H1 (cell line): ENCODE data around the gene HTR4. TPM values are rescaled to one million over a fixed set of nuclear protein-coding genes. Genes with fewer than 3 reads are reported as not detected.

Source experiments
- CTCF ChIA-PET: fragments of 300-600 bp; sonication (Branson Sonifier 250); formaldehyde crosslinking; loops from one replicate; lab custom pipeline; 2021; ENCODE audit not compliant: partially characterized antibody; lab: Charles Lee
- POLR2A ChIA-PET: fragments of 300-600 bp; sonication (Branson Sonifier 250); formaldehyde crosslinking; loops from one replicate; lab custom pipeline; 2021; ENCODE audit warnings: inconsistent platforms; ENCODE audit not compliant: partially characterized antibody; lab: Charles Lee
- DNase-seq, 2 experiments: peaks; one replicate each; pipeline versions ENCODE4 v3.0.0 to v3.0.0-alpha.2; 2010 to 2022; ENCODE audit warnings: low spot score in 2 of 2, low read depth in 1 of 2, mixed read lengths in 1 of 2
- FAIRE-seq: peaks from 2 replicates; lab custom pipeline; 2011; peaks lifted over from hg19 to GRCh38; lab: Jason Lieb, UNC
- H2AFZ ChIP-seq: 2 replicates; pipeline ENCODE4 v1.8.1; 2012; ENCODE audit warnings: low read length, inconsistent platforms
- H2AK5ac ChIP-seq: 2 replicates; pipeline ENCODE4 v1.6.1; 2013; ENCODE audit warnings: low read depth, low read length
- H2BK120ac ChIP-seq: replicated peaks from 2 replicates; pipeline ENCODE3; 2013; ENCODE audit warnings: low read depth, low read length, inconsistent platforms
- H2BK12ac ChIP-seq: 2 replicates; pipeline ENCODE4 v1.6.1; 2013; ENCODE audit warnings: low read depth, low read length
- H2BK15ac ChIP-seq: 2 replicates; pipeline ENCODE4 v1.6.1; 2013; ENCODE audit warnings: low read length
- H2BK20ac ChIP-seq: 2 replicates; pipeline ENCODE4 v1.6.1; 2013; ENCODE audit warnings: low read length
- H2BK5ac ChIP-seq: 2 replicates; pipeline ENCODE4 v1.6.1; 2013; ENCODE audit warnings: low read depth, low read length
- H3K14ac ChIP-seq: 2 replicates; pipeline ENCODE4 v1.6.1; 2013; ENCODE audit warnings: inconsistent platforms; ENCODE audit not compliant: insufficient read length
- H3K18ac ChIP-seq: 2 replicates; pipeline ENCODE4 v1.6.1; 2013; ENCODE audit warnings: low read length; ENCODE audit errors: extremely low read depth
- H3K23ac ChIP-seq: 2 replicates; pipeline ENCODE4 v1.6.1; 2013; ENCODE audit warnings: inconsistent platforms; ENCODE audit not compliant: insufficient read length
- H3K23me2 ChIP-seq: 2 replicates; pipeline ENCODE4 v1.6.1; 2013; ENCODE audit warnings: low read depth, low read length
- H3K27ac ChIP-seq: 2 replicates; pipeline ENCODE4 v1.6.1; 2011; ENCODE audit warnings: low read depth, low read length, inconsistent platforms
- H3K27me3 ChIP-seq, 4 experiments: replicated peaks in 1 of 4; 1 replicate in 1 of 4; 2 replicates in 3 of 4; pipeline versions ENCODE4 v1.6.1 to v1.8.1; 2011 to 2013; ENCODE audit warnings: low read length in 3 of 4, mild to moderate bottlenecking in 3 of 4, inconsistent platforms in 2 of 4, mixed read lengths in 2 of 4, moderate library complexity in 1 of 4; ENCODE audit not compliant: control insufficient read depth in 3 of 4, insufficient read depth in 3 of 4; ENCODE audit errors: extremely low read depth in 1 of 4
- H3K36me3 ChIP-seq, 4 experiments: 2 replicates each; pipeline versions ENCODE4 v1.6.1 to v1.8.1; 2011 to 2013; ENCODE audit warnings: mild to moderate bottlenecking in 4 of 4, low read length in 3 of 4, moderate library complexity in 2 of 4, control low read depth in 1 of 4, inconsistent platforms in 1 of 4; ENCODE audit not compliant: insufficient read depth in 4 of 4, control insufficient read depth in 2 of 4
- H3K4ac ChIP-seq: replicated peaks from 2 replicates; pipeline ENCODE3; 2013; ENCODE audit warnings: low read length, low read depth, mixed read lengths, inconsistent platforms; ENCODE audit not compliant: insufficient read length
- H3K4me1 ChIP-seq, 4 experiments: replicated peaks in 1 of 4; 1 replicate in 1 of 4; 2 replicates in 3 of 4; pipeline versions ENCODE4 v1.6.1 to v1.8.1; 2011 to 2013; ENCODE audit warnings: low read length in 3 of 4, inconsistent platforms in 2 of 4, mixed read lengths in 1 of 4; ENCODE audit not compliant: insufficient read depth in 4 of 4, control insufficient read depth in 3 of 4
- H3K4me2 ChIP-seq, 2 experiments: 2 replicates each; pipeline versions ENCODE4 v1.6.1 to v1.8.1; 2011 to 2013; ENCODE audit warnings: low read depth in 2 of 2, low read length in 2 of 2, control low read depth in 1 of 2, inconsistent platforms in 1 of 2, mild to moderate bottlenecking in 1 of 2; ENCODE audit not compliant: insufficient read depth in 1 of 2
- H3K4me3 ChIP-seq, 4 experiments: fragments of 200-600, 300-600 bp in 1 of 4; sonication (generic), shearing (Covaris generic), sonication (Bioruptor Twin) in 1 of 4; 2 replicates each; pipeline versions ENCODE4 v1.5.1 to v1.8.1; 2011 to 2016; ENCODE audit warnings: low read length in 4 of 4, low read depth in 3 of 4, control low read depth in 2 of 4, inconsistent platforms in 2 of 4, mild to moderate bottlenecking in 2 of 4, mixed read lengths in 1 of 4, moderate library complexity in 1 of 4; ENCODE audit not compliant: insufficient read depth in 2 of 4; ENCODE audit errors: extremely low read depth in 1 of 4
- H3K56ac ChIP-seq: replicated peaks from 2 replicates; pipeline ENCODE3; 2013; ENCODE audit warnings: low read depth, mild to moderate bottlenecking, mixed read lengths, low read length, inconsistent platforms; ENCODE audit not compliant: insufficient read length
- H3K79me1 ChIP-seq: 2 replicates; pipeline ENCODE4 v1.6.1; 2013; ENCODE audit warnings: low read depth, low read length, control low read depth
- H3K79me2 ChIP-seq, 2 experiments: 2 replicates each; pipeline versions ENCODE4 v1.6.1 to v1.8.1; 2012 to 2013; ENCODE audit warnings: low read length in 2 of 2, mild to moderate bottlenecking in 2 of 2, inconsistent platforms in 1 of 2; ENCODE audit not compliant: insufficient read depth in 2 of 2, control insufficient read depth in 1 of 2
- H3K9ac ChIP-seq, 4 experiments: replicated peaks in 1 of 4; 1 replicate in 1 of 4; 2 replicates in 3 of 4; pipeline versions ENCODE4 v1.6.1 to v1.8.1; 2011 to 2013; ENCODE audit warnings: low read depth in 3 of 4, low read length in 3 of 4, control low read depth in 2 of 4, mild to moderate bottlenecking in 2 of 4, moderate library complexity in 2 of 4, inconsistent platforms in 1 of 4; ENCODE audit errors: extremely low read depth in 1 of 4
- H3K9me3 ChIP-seq, 2 experiments: 2 replicates each; pipeline versions ENCODE4 v1.6.1 to v1.8.1; 2012 to 2013; ENCODE audit warnings: mild to moderate bottlenecking in 2 of 2, moderate library complexity in 2 of 2, control low read depth in 1 of 2, inconsistent platforms in 1 of 2, low read depth in 1 of 2, low read length in 1 of 2, mixed read lengths in 1 of 2; ENCODE audit not compliant: insufficient read depth in 2 of 2
- H4K20me1 ChIP-seq, 2 experiments: replicated peaks in 1 of 2; 2 replicates each; pipeline versions ENCODE3 to v1.8.1; 2011 to 2013; ENCODE audit warnings: inconsistent platforms in 2 of 2, low read length in 2 of 2, mild to moderate bottlenecking in 1 of 2; ENCODE audit not compliant: insufficient read depth in 2 of 2, control insufficient read depth in 1 of 2
- H4K5ac ChIP-seq: 2 replicates; pipeline ENCODE4 v1.6.1; 2013; ENCODE audit warnings: low read length, low read depth, mixed read lengths, inconsistent platforms; ENCODE audit not compliant: insufficient read length
- H4K8ac ChIP-seq: 2 replicates; pipeline ENCODE4 v1.8.0; 2013; ENCODE audit warnings: mild to moderate bottlenecking, moderate library complexity, low read length, inconsistent platforms; ENCODE audit not compliant: insufficient read depth; ENCODE audit errors: extremely low read depth
- H4K91ac ChIP-seq: replicated peaks from 2 replicates; pipeline ENCODE3; 2013; ENCODE audit warnings: low read length, mixed read lengths, inconsistent platforms; ENCODE audit not compliant: insufficient read length
- ATF3 ChIP-seq: IDR thresholded peaks from 2 replicates; pipeline ENCODE4 v1.6.1; 2011; ENCODE audit warnings: low read depth, mild to moderate bottlenecking, low read length; ENCODE audit not compliant: insufficient read depth
- CBX8 ChIP-seq: fragments of 300-800, 300-1000 bp; sonication (generic); IDR thresholded peaks from 2 replicates; pipeline ENCODE4 v1.7.1; 2016; ENCODE audit warnings: low read depth, low read length, borderline replicate concordance
- CTBP2 ChIP-seq: IDR thresholded peaks from 2 replicates; pipeline ENCODE4 v1.7.0; 2011; ENCODE audit warnings: borderline replicate concordance, mild to moderate bottlenecking, moderate library complexity, mixed read lengths, low read length; ENCODE audit not compliant: insufficient read depth, insufficient read length
- GTF2F1 ChIP-seq: IDR thresholded peaks from 2 replicates; pipeline ENCODE4 v1.6.1; 2012; ENCODE audit warnings: low read depth, low read length, improper control_type of control experiment, borderline replicate concordance
- HDAC6 ChIP-seq: IDR thresholded peaks from one replicate; pipeline ENCODE4 v1.7.1; 2012; ENCODE audit warnings: low read depth, mild to moderate bottlenecking, inconsistent platforms, low read length, moderate library complexity
- PHF8 ChIP-seq: fragments of 200-600 bp; sonication (generic); conservative IDR thresholded peaks from 2 replicates; pipeline ENCODE4 v1.7.1; 2012; ENCODE audit warnings: low read depth, mild to moderate bottlenecking, inconsistent platforms, low read length, moderate library complexity
- RBBP5 ChIP-seq: IDR thresholded peaks from 2 replicates; pipeline ENCODE4 v1.7.1; 2012; ENCODE audit warnings: low read depth, mild to moderate bottlenecking, inconsistent platforms, low read length, moderate library complexity, borderline replicate concordance
- RFX5 ChIP-seq: IDR thresholded peaks from 2 replicates; pipeline ENCODE4 v1.6.1; 2011; ENCODE audit warnings: low read depth, low read length, improper control_type of control experiment, borderline replicate concordance
- SAP30 ChIP-seq: fragments of 300-600 bp; sonication (generic); IDR thresholded peaks from 2 replicates; pipeline ENCODE4 v1.7.1; 2012; ENCODE audit warnings: low read length, moderate library complexity, mild to moderate bottlenecking, inconsistent platforms; ENCODE audit not compliant: insufficient read depth, insufficient replicate concordance
- SP1 ChIP-seq: IDR thresholded peaks from 2 replicates; pipeline ENCODE4 v1.6.1; 2011; ENCODE audit warnings: low read depth, low read length
- SUZ12 ChIP-seq: fragments of 200-600 bp; sonication (generic); IDR thresholded peaks from 2 replicates; pipeline ENCODE4 v1.6.1; 2012; ENCODE audit warnings: mild to moderate bottlenecking, inconsistent platforms, low read length, moderate library complexity, mixed read lengths
- TCF12 ChIP-seq: IDR thresholded peaks from 2 replicates; pipeline ENCODE4 v1.6.1; 2011; ENCODE audit warnings: low read depth, mild to moderate bottlenecking, low read length
- WGBS, 2 experiments: shearing (Covaris generic) in 1 of 2; methylation state at CpG; one replicate each; pipeline versions ENCODE4 v1.1.6 to v1.1.7; 2013 to 2015; ENCODE audit warnings: low lambda C conversion rate in 2 of 2, mixed read lengths in 2 of 2, inconsistent platforms in 1 of 2, low coverage in 1 of 2, missing lambda C conversion rate in 1 of 2; ENCODE audit not compliant: insufficient replicate concordance in 2 of 2, insufficient coverage in 1 of 2, insufficient read length in 1 of 2; ENCODE audit errors: extremely low coverage in 1 of 2, missing lambda C conversion rate in 1 of 2; 5-methylcytosine and 5-hydroxymethylcytosine counted together
- polyA plus RNA-seq, 7 experiments: library from polyadenylated mRNA; depleted of rRNA in 3 of 7; stranded (reverse) in 5 of 7; unstranded in 2 of 7; fragments of >200 nt in 5 of 7; fragments of 200-250 nt in 2 of 7; gene quantifications; 1 replicate in 5 of 7; 2 replicates in 1 of 7; 4 replicates in 1 of 7; pipeline versions ENCODE4 v1.2.1 to v1.2.3, GENCODE V29; 2011 to 2013; ENCODE audit warnings: missing spikeins in 2 of 7, mixed read lengths in 2 of 7
- total RNA-seq: library from RNA; stranded (reverse); fragmentation: NEBNext Ultra II Directional; extraction: Animal tissue kit (Norgen Biotek cat#: 25700); gene quantifications from 2 replicates; pipeline ENCODE4 v1.2.1, GENCODE V29; 2021
- TF ChIP-seq, protein P1 (sequence below): IDR thresholded peaks from 2 replicates; pipeline ENCODE4 v1.6.1; 2012; ENCODE audit warnings: inconsistent platforms

Gene HTR4
- total and polyA plus RNA-seq, 2 of the 8 experiments (the other 6 are each of a cell fraction or from before 2014, with no cell fraction given): not detected

- H2BK15ac ChIP-seq: no peak overlapping the region
- no peak overlapping the region for H3K4me2 ChIP-seq
- FAIRE-seq (no peak), DNase-seq (no peak)
- no peak overlapping the region for H3K27ac ChIP-seq
- POLR2A ChIA-PET: no interaction called here
- no peak overlapping the region for H2BK5ac ChIP-seq
- 83% methylated on average over 1 of the region's 1 CpG; no CpG with 5 or more reads in 1 of the 2 experiments for WGBS, 2 experiments
- no peak overlapping the region for H3K9ac ChIP-seq
- no peak overlapping the region for H2AK5ac ChIP-seq
- no peak overlapping the region for H2AFZ ChIP-seq
- no peak overlapping the region for H3K14ac ChIP-seq
- H3K4me3 ChIP-seq: no peak overlapping the region
- CTCF ChIA-PET: no interaction called here
- no peaks in the 10 kb centered on the region; a peak in 1 of 7 replicates for H3K4me1 ChIP-seq
- H3K36me3 ChIP-seq: no peaks in the 10 kb centered on the region
- H4K91ac ChIP-seq: no peak overlapping the region
- no peak overlapping the region for H2BK120ac ChIP-seq
- H4K20me1 ChIP-seq: no peaks in the 10 kb centered on the region
- no peak overlapping the region for H3K56ac ChIP-seq
- H3K9me3 ChIP-seq: no peaks in the 10 kb centered on the region
- no peak overlapping the region for H3K18ac ChIP-seq
- H4K5ac ChIP-seq: no peak overlapping the region
- peaks cover 7% of the 10 kb centered on the region; the same call in 1 of the 2 replicates for H3K23me2 ChIP-seq
- H3K79me2 ChIP-seq: no peaks in the 10 kb centered on the region
- H2BK12ac ChIP-seq: no peak overlapping the region
- H3K27me3 ChIP-seq: peaks cover 8 to 33% (median 23%) of the 10 kb centered on the region in 4 experiments
- H4K8ac ChIP-seq: no peak overlapping the region
- no peak overlapping the region for H3K4ac ChIP-seq
- H3K23ac ChIP-seq: no peak overlapping the region
- H3K79me1 ChIP-seq: no peaks in the 10 kb centered on the region; the same call in 1 of the 2 replicates
- H2BK20ac ChIP-seq: no peak overlapping the region
- TF ChIP-seq ATF3 (no peak), SAP30 (no peak), HDAC6 (no peak), CBX8 (no peak), RBBP5 (no peak), GTF2F1 (no peak), RFX5 (no peak), PHF8 (no peak), SP1 (no peak), SUZ12 (no peak), TCF12 (no peak), CTBP2 (no peak)
- TF ChIP-seq, protein P1, sequence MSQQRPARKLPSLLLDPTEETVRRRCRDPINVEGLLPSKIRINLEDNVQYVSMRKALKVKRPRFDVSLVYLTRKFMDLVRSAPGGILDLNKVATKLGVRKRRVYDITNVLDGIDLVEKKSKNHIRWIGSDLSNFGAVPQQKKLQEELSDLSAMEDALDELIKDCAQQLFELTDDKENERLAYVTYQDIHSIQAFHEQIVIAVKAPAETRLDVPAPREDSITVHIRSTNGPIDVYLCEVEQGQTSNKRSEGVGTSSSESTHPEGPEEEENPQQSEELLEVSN: no peak
Measured at GRCh38 chr5:148651528-148651927, 2.8 kb downstream of the HTR4 start.
